ENCODE measurements around the gene ZNF678.
"Not testable (repeated sequence)": the region's sequence is repeated elsewhere in the genome, so short reads cannot be mapped to it uniquely, and the experiment has no call there.

ZNF678 gene

GRCh38 chr1:227606271-227606670 is 42.9 kb downstream of the ZNF678 start:
- DNase-seq: not testable (repeated sequence)

GRCh38 chr1:227607336-227607898 is 44.1 kb downstream of the ZNF678 start:
- no peak for DNase-seq

GRCh38 chr1:227612658-227613057 is 49.3 kb downstream of the ZNF678 start:
- no peak for DNase-seq

DNA sequence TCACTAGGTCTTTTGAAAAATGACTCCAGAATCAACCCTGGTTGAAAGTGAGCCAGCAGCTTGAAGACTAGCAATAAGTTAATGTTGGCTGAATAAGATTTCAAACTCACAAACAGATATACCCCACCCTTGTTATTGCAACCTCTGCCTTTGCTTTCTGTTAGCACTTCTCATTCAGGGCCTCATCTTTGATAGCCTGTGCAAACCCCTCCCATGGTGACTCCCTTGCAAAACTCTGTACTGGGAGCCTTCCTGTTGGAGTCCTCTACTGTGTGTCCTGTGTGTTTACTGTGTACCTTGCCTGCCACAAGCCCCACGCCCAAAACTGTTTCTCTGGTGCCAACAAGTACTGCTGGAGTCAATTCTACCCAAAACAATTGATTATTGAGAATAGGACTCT is 50.2 kb downstream of the ZNF678 start:
- no peak for DNase-seq

DNA sequence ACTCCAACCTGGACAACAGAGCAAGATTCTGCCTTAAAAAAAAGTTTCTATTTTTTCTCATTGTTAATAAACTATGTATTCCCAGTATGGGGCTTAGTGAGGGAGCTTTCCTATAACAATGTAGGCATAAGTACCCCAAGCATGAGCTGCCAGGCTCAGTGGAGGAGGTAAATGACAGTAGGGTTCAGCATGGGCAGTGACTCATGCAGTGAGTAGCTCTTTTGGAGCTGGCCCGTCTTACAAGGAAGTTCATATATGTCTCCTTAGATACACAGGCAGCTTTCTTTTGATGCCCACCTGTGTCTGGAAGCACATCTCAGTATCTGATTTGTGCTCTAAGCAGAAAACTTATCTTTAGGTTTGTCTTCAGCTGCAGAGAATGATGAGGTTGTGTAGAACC is 57.9 kb downstream of the ZNF678 start:
- DNase-seq: no peak

DNA sequence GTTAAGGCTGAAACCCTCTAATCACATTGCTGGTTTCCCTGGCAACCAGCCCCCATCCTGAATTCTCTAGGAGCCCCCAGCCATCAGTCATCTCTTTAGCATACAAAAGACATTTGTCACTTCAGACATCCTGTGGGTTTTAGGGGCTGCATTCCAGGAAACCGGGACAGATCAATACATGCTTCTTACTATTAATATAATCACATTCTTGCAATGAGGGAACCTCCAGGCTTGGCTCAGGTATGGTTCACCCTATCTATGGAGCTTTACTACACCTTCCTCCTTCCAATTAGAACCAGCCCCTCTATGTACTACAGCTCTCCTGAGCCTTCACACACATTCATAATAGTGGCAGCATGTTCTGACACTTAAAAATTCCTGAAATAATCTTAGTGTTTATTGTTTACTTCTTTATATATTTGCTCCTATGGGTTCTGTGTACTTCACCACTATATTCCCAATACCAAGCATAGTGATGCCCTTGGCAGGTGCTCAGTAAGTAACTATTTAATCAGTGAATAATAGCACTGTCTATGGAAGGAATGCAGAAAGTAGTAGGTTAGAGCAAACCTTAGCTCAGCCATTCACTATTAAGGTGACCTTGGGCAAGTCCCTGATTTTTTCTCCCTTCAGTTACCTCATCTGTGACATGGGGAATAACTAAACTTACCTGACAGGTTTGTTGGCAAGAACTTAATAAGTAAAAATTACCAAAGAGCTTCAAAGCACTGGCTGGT is 59.6 kb downstream of the ZNF678 start:
- no peak for DNase-seq

GRCh38 chr1:227632325-227632724 is 69.0 kb downstream of the ZNF678 start:
- no peak for DNase-seq

GRCh38 chr1:227635596-227635995 is 72.2 kb downstream of the ZNF678 start:
- no peak for DNase-seq

DNA sequence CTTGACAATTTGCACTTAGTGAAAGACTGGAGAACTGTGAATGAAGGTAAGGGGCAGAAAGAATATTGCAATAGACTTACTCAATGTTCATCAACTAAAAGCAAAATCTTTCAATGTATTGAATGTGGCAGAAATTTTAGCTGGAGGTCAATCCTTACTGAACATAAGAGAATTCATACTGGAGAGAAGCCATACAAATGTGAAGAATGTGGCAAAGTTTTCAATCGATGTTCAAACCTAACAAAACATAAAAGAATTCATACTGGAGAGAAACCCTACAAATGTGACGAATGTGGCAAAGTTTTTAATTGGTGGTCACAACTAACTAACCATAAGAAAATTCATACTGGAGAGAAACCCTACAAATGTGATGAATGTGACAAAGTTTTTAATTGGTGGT is 91.1 kb downstream of the ZNF678 start:
- no peak for DNase-seq

DNA sequence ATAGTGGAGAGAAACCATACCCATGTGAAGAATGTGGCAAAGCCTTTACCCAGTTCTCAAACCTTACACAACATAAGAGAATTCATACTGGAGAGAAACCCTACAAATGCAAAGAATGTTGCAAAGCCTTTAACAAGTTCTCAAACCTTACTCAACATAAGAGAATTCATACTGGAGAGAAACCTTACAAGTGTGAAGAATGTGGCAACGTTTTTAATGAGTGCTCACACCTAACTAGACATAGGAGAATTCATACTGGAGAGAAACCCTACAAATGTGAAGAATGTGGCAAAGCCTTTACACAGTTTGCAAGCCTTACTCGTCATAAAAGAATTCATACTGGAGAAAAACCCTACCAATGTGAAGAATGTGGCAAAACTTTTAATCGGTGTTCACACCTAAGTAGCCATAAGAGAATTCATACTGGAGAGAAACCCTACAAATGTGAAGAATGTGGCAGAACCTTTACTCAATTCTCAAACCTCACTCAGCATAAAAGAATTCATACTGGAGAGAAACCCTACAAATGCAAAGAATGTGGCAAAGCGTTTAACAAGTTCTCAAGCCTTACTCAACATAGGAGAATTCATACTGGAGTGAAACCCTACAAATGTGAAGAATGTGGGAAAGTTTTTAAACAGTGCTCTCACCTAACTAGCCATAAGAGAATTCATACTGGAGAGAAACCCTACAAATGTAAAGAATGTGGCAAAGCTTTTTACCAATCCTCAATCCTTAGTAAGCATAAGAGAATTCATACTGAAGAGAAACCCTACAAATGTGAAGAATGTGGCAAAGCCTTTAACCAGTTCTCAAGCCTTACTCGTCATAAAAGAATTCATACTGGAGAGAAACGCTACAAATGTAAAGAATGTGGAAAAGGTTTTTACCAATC is 91.7 kb downstream of the ZNF678 start:
- DNase-seq: no peak

DNA sequence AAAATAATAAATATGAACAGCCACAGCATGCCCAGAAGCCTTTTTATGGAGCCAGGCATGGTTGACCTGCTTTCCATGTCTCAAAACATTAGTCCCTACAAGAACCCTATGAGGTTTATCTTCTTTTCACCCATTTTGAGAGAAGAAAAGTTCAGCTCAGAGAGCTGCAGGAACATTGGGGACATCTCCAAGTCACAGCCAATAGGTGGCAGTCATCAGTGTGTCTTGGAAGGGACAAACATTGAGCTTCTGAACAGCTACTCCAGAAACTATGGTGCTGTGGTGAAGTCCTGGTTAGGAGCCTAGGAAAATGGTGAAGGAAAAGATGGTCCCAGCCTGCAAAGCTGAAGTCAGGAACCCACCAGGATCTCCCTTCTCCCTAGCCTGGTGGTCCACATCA is 98.1 kb downstream of the ZNF678 start:
- no peak for DNase-seq

- DNase-seq: no peak
Observed at GRCh38 chr1:227662933-227663332, 99.6 kb downstream of the ZNF678 start.

DNA sequence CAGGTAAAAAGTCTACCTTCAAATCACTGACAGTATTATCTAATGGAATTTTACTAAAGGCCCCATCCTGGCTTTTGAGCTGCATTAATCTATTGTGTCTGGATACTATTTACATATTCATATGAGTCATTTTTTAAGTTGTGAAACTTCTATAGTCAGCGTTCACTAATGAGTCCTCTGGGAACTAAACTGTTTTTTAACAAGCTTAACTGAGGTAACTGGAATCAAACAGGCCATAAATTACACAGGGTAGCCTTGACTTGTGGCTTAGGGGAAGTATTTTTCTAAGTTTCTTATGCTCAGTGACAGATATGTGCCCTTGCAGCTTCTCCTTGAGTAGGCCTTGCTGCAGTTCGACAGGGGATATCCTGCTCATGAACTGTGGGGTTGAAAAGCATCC is 102.9 kb downstream of the ZNF678 start:
- no peak for DNase-seq

DNA sequence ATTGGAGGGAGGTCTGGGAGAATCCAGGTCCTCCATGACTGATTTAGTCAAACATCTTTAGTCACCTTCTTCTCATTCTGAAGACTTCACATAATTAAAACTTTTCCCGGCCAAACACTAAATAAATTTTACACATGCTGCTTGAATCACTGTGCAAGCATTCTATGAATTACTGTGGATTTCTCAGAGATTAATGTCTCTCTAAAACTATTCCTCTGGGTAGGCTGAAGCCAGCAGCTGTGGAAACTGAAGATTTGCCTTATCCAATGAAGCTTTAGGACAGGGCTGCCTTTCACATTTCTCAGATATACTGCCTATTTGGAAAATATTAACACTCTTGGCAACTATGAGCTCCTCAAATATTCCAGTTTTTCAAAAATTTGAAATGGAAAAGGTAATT is 110.1 kb downstream of the ZNF678 start:
- DNase-seq: no peak

- DNase-seq: no peak
Observed at GRCh38 chr1:227685807-227686206, 122.5 kb downstream of the ZNF678 start.

DNA sequence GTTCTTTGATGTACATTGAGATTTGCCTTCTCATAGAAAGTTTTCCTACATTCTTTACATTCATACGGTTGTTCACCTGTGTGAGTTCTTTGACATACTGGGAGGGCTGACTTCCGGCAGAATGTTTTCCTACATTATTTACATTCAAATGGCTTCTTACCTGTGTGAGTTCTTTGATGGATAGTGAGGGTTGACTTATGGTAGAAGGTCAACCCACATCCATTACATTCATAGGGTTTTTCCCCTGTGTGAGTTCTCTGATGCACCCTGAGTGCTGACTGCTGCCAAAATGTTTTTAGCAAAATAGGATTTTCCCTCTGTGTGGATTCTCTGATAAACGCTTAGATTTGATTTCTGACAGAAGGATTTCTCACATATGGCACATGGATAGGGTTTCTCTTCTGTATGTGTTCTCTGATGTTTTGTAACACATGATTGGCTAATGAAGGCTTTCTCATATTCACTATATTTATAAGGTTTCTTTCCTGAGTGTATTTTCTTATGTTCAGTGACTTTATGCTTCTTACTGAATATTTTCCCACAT is 134.0 kb downstream of the ZNF678 start:
- DNase-seq: no peak

DNA sequence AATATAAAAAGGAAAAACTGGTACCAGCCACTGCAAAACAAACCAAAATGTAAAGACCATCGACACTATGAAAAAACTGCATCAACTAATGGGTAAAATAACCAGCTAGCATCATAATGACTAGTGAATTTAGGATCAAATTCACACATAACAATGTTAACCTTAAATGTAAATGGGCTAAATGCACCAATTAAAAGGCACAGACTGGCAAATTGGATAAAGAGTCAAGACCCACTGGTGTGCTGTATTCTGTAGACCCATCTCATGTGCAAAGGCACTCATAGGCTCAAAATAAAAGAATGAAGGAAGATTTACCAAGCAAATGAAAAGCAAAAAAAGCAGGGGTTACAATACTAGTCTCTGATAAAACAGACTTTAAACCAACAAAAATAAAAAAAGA is 138.3 kb downstream of the ZNF678 start:
- DNase-seq: not testable (repeated sequence)

- DNase-seq: no peak
Observed at GRCh38 chr1:227707846-227708245, 144.5 kb downstream of the ZNF678 start.

DNA sequence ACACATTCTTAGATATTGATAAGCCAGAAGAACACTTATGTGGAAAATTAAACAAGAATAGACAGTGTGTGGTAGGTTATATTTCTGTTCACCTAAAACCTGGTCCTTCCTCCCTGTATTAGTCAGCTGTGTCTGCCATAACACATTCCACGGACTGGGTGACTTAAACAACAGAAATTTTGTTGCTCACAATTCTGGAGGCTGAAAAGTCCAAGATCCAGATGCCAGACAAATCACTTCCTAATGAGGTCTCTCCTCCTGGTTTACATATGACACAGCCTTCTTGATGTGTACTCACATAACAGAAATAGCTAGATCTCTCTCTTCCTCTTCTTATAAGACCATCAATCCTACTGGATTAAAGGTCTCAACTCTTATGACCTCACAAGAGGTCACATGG is 146.1 kb downstream of the ZNF678 start:
- DNase-seq: no peak

DNA sequence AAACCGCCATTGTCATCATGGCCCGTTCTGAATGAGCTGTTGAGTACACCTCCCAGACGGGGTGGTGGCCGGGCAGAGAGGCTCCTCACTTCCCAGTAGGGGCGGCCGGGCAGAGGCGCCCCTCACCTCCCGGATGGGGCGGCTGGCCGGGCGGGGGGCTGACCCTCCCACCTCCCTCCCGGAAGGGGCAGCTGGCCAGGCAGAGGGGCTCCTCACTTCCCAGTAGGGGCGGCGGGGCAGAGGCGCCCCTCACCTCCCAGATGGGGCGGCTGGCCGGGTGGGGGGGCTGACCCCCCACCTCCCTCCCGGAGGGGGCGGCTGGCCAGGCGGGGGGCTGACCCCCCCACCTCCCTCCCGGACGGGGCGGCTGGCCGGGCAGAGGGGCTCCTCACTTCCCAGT is 147.1 kb downstream of the ZNF678 start:
- not testable (repeated sequence) for DNase-seq

GRCh38 chr1:227712648-227713047 is 149.3 kb downstream of the ZNF678 start:
- DNase-seq: no peak

DNA sequence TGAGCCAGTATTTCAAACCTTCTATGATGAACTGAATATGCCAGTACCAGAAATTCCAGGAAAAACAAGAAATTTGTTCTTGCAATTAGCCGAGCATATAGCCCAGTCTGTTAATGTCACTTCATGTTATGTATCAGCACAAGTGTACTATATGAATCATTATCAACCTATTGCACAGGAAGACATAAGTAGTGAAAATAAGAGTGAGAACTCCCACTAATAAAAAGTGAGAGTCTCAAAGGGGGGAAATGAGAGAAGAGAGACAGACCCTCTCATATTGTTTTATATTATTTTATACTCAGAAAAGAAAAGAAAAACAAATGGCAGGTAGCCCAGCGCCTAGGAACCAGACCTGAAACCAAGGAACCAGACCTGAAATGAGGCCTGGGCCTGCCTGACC is 155.6 kb downstream of the ZNF678 start:
- no peak for DNase-seq

GRCh38 chr1:227723474-227723873 is 160.1 kb downstream of the ZNF678 start:
- DNase-seq: no peak

GRCh38 chr1:227725046-227725445 is 161.7 kb downstream of the ZNF678 start:
- DNase-seq: no peak
